IMR-90 (cell line): ENCODE data around the gene AAK1.

Source experiments
- CEBPB ChIP-seq: IDR thresholded peaks from 2 replicates; pipeline ENCODE4 v1.6.1; 2012; ENCODE audit warnings: low read depth, low read length, improper control_type of control experiment
- FOS ChIP-seq: fragments of 150-350 bp; IDR thresholded peaks from 2 replicates; pipeline ENCODE4 v1.6.1; 2016; ENCODE audit warnings: low read depth, low read length
- POLR2A ChIP-seq: IDR thresholded peaks from 2 replicates; pipeline ENCODE4 v1.6.1; 2012; ENCODE audit warnings: mild to moderate bottlenecking, low read depth, low read length
- RAD21 ChIP-seq: IDR thresholded peaks from 2 replicates; pipeline ENCODE4 v1.6.1; 2012; ENCODE audit warnings: low read length, improper control_type of control experiment
- TF ChIP-seq, protein P1 (sequence below): conservative IDR thresholded peaks from 2 replicates; pipeline ENCODE4 v1.5.1; 2012; ENCODE audit warnings: mild to moderate bottlenecking, low read depth, low read length, improper control_type of control experiment

DNA sequence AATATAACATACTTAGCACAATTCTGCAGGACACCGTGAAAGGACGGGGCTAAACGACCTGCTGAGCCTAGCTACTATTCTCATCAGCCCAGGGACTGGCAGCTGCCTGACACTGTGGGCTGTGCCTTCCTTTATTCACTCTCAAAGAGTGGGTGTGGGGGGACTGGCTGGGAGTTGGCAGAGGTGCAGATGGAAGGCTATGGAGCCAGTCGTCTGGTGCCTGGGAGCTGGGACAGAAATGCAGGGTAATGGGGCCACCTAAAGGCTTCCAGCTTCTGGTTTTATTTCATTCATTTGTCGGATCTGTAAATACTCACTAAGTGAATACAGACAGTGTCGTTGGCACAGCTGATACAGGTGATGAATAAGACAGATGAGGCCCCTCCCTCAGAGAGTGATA lies 150.3 kb downstream of the AAK1 start:
- TF ChIP-seq, protein P1, sequence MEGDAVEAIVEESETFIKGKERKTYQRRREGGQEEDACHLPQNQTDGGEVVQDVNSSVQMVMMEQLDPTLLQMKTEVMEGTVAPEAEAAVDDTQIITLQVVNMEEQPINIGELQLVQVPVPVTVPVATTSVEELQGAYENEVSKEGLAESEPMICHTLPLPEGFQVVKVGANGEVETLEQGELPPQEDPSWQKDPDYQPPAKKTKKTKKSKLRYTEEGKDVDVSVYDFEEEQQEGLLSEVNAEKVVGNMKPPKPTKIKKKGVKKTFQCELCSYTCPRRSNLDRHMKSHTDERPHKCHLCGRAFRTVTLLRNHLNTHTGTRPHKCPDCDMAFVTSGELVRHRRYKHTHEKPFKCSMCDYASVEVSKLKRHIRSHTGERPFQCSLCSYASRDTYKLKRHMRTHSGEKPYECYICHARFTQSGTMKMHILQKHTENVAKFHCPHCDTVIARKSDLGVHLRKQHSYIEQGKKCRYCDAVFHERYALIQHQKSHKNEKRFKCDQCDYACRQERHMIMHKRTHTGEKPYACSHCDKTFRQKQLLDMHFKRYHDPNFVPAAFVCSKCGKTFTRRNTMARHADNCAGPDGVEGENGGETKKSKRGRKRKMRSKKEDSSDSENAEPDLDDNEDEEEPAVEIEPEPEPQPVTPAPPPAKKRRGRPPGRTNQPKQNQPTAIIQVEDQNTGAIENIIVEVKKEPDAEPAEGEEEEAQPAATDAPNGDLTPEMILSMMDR = no peak
- TF ChIP-seq FOS (no peak), CEBPB (no peak), POLR2A (no peak), RAD21 (no peak)
